IMR-90 (cell line): Measurements from ENCODE around the gene MUTYH. TPM values are rescaled to one million over a fixed set of nuclear protein-coding genes. Genes with fewer than 3 reads are reported as not detected.

Experiments
- ATAC-seq: fragments of 200-7000 bp; cut with Tn5 transposase; 2 replicates; pipeline ENCODE4 v1.9.1; 2020; ENCODE audit warnings: low read depth, mild to moderate bottlenecking, moderate library complexity
- BruUV-seq: library from RNA; stranded (reverse); fragments of 400-500 nt; replicated peaks from 2 replicates; lab custom pipeline; 2021; lab: Mats Ljungman, UMichigan
- CTCF ChIA-PET: fragments of 300-600 bp; formaldehyde crosslinking; extraction: SDS; loops from one replicate; lab custom pipeline; 2021; ENCODE audit warnings: antibody characterized with exemption; lab: Yijun Ruan, JAX
- POLR2A ChIA-PET: fragments of 300-600 bp; sonication (Branson Sonifier 250); formaldehyde crosslinking; loops from one replicate; lab custom pipeline; 2022; ENCODE audit warnings: antibody characterized with exemption; ENCODE audit not compliant: unreplicated experiment; lab: Charles Lee
- DNase-seq: peaks from one replicate; pipeline ENCODE4 v3.0.0; 2013
- H2AFZ ChIP-seq: replicated peaks from 2 replicates; pipeline ENCODE3; 2013; ENCODE audit warnings: low read length, mild to moderate bottlenecking; ENCODE audit not compliant: poor library complexity
- H2AK5ac ChIP-seq: 2 replicates; pipeline ENCODE4 v1.6.1; 2013; ENCODE audit warnings: low read depth, low read length, inconsistent platforms
- H2AK9ac ChIP-seq: replicated peaks from 2 replicates; pipeline ENCODE3; 2013; ENCODE audit warnings: mild to moderate bottlenecking, low read depth, low read length, moderate library complexity; ENCODE audit not compliant: poor library complexity
- H2BK120ac ChIP-seq: 2 replicates; pipeline ENCODE4 v1.6.1; 2013; ENCODE audit warnings: low read depth, low read length, inconsistent platforms
- H2BK15ac ChIP-seq: 3 replicates; pipeline ENCODE4 v1.6.1; 2013; ENCODE audit warnings: low read depth, low read length, inconsistent platforms
- H2BK20ac ChIP-seq: 2 replicates; pipeline ENCODE4 v1.6.1; 2013; ENCODE audit warnings: low read depth, mild to moderate bottlenecking, inconsistent platforms, low read length, moderate library complexity
- H2BK5ac ChIP-seq: 2 replicates; pipeline ENCODE4 v1.6.1; 2013; ENCODE audit warnings: mild to moderate bottlenecking, low read depth, low read length, inconsistent platforms; ENCODE audit not compliant: poor library complexity, severe bottlenecking
- H3K14ac ChIP-seq: replicated peaks from 2 replicates; pipeline ENCODE4 v1.6.1; 2013; ENCODE audit warnings: low read depth, low read length, inconsistent platforms
- H3K18ac ChIP-seq: 2 replicates; pipeline ENCODE4 v1.6.1; 2013; ENCODE audit warnings: low read depth, low read length, control low read depth
- H3K23ac ChIP-seq: 2 replicates; pipeline ENCODE4 v1.6.1; 2013; ENCODE audit warnings: low read depth, low read length, inconsistent platforms
- H3K27ac ChIP-seq: 2 replicates; pipeline ENCODE4 v1.5.1; 2013; ENCODE audit warnings: mild to moderate bottlenecking, control low read depth, low read length; ENCODE audit not compliant: insufficient read depth
- H3K27me3 ChIP-seq: 2 replicates; pipeline ENCODE4 v1.6.1; 2013; ENCODE audit warnings: low read length; ENCODE audit not compliant: control insufficient read depth, insufficient read depth
- H3K36me3 ChIP-seq: 2 replicates; pipeline ENCODE4 v1.6.1; 2013; ENCODE audit warnings: low read length, mixed read lengths; ENCODE audit not compliant: control insufficient read depth, insufficient read depth
- H3K4ac ChIP-seq: 2 replicates; pipeline ENCODE4 v1.6.1; 2013; ENCODE audit warnings: low read depth, low read length, inconsistent platforms
- H3K4me1 ChIP-seq: 2 replicates; pipeline ENCODE4 v1.6.1; 2013; ENCODE audit warnings: low read length, mixed read lengths; ENCODE audit not compliant: control insufficient read depth, insufficient read depth
- H3K4me2 ChIP-seq: 2 replicates; pipeline ENCODE4 v1.6.1; 2013; ENCODE audit warnings: low read depth, mild to moderate bottlenecking, control low read depth, low read length, moderate library complexity
- H3K4me3 ChIP-seq: 2 replicates; pipeline ENCODE4 v1.5.1; 2013; ENCODE audit warnings: low read depth, mild to moderate bottlenecking, control low read depth, low read length, moderate library complexity; ENCODE audit not compliant: insufficient read depth
- H3K56ac ChIP-seq: 2 replicates; pipeline ENCODE4 v1.6.1; 2013; ENCODE audit warnings: low read length, inconsistent platforms; ENCODE audit not compliant: insufficient read depth; ENCODE audit errors: extremely low read depth
- H3K79me1 ChIP-seq, 2 experiments: 2 replicates each; pipeline ENCODE4 v1.6.1; 2013; ENCODE audit warnings: low read length in 2 of 2, inconsistent platforms in 1 of 2, low read depth in 1 of 2
- H3K9ac ChIP-seq: 2 replicates; pipeline ENCODE4 v1.6.1; 2013; ENCODE audit warnings: low read depth, low read length, control low read depth
- H3K9me1 ChIP-seq: 2 replicates; pipeline ENCODE4 v1.6.1; 2013; ENCODE audit warnings: low read length, inconsistent platforms; ENCODE audit not compliant: insufficient read depth
- H3K9me3 ChIP-seq: 2 replicates; pipeline ENCODE4 v1.6.1; 2013; ENCODE audit warnings: low read length; ENCODE audit not compliant: control insufficient read depth, insufficient read depth
- H4K20me1 ChIP-seq: 2 replicates; pipeline ENCODE4 v1.6.1; 2013; ENCODE audit warnings: low read length, inconsistent platforms; ENCODE audit not compliant: insufficient read depth
- H4K5ac ChIP-seq: 2 replicates; pipeline ENCODE4 v1.6.1; 2013; ENCODE audit warnings: mild to moderate bottlenecking, low read depth, low read length, control low read depth
- H4K8ac ChIP-seq, 2 experiments: 2 replicates each; pipeline ENCODE4 v1.6.1; 2013; ENCODE audit warnings: low read depth in 2 of 2, low read length in 2 of 2, control low read depth in 1 of 2, inconsistent platforms in 1 of 2
- H4K91ac ChIP-seq: 2 replicates; pipeline ENCODE4 v1.6.1; 2013; ENCODE audit warnings: low read depth, low read length, inconsistent platforms; ENCODE audit not compliant: insufficient read depth
- BHLHE40 ChIP-seq: fragments of 150-350 bp; IDR thresholded peaks from 2 replicates; pipeline ENCODE4 v1.6.1; 2016; ENCODE audit warnings: mild to moderate bottlenecking, low read depth, low read length
- CEBPB ChIP-seq: IDR thresholded peaks from 2 replicates; pipeline ENCODE4 v1.6.1; 2012; ENCODE audit warnings: low read depth, low read length, improper control_type of control experiment
- CHD1 ChIP-seq: IDR thresholded peaks from 2 replicates; pipeline ENCODE4 v1.6.1; 2012; ENCODE audit warnings: low read depth, low read length, improper control_type of control experiment
- FOS ChIP-seq: fragments of 150-350 bp; IDR thresholded peaks from 2 replicates; pipeline ENCODE4 v1.6.1; 2016; ENCODE audit warnings: low read depth, low read length
- MAFK ChIP-seq: IDR thresholded peaks from 2 replicates; pipeline ENCODE4 v1.6.1; 2012; ENCODE audit warnings: low read depth, low read length, improper control_type of control experiment
- MAZ ChIP-seq: IDR thresholded peaks from 2 replicates; pipeline ENCODE4 v1.6.1; 2012; ENCODE audit warnings: low read depth, mild to moderate bottlenecking, low read length, improper control_type of control experiment, moderate library complexity, borderline replicate concordance
- MXI1 ChIP-seq: IDR thresholded peaks from 2 replicates; pipeline ENCODE4 v1.6.1; 2012; ENCODE audit warnings: low read depth, mild to moderate bottlenecking, low read length, moderate library complexity, borderline replicate concordance
- NFE2L2 ChIP-seq: fragments of 150-350 bp; IDR thresholded peaks from 2 replicates; pipeline ENCODE4 v1.6.1; 2016; ENCODE audit warnings: low read depth, mild to moderate bottlenecking, low read length
- POLR2A ChIP-seq: IDR thresholded peaks from 2 replicates; pipeline ENCODE4 v1.6.1; 2012; ENCODE audit warnings: mild to moderate bottlenecking, low read depth, low read length
- RCOR1 ChIP-seq: IDR thresholded peaks from 2 replicates; pipeline ENCODE4 v1.6.1; 2012; ENCODE audit warnings: mild to moderate bottlenecking, low read length, improper control_type of control experiment; ENCODE audit not compliant: insufficient replicate concordance
- RFX5 ChIP-seq: IDR thresholded peaks from 2 replicates; pipeline ENCODE4 v1.8.0; 2012; ENCODE audit warnings: low read depth, mild to moderate bottlenecking, low read length, moderate library complexity
- SMC3 ChIP-seq: fragments of 150-350 bp; IDR thresholded peaks from 2 replicates; pipeline ENCODE4 v1.6.1; 2016; ENCODE audit warnings: low read depth, mild to moderate bottlenecking, antibody characterized with exemption, low read length, moderate library complexity
- WGBS, 2 experiments: methylation state at CpG; one replicate each; pipeline versions ENCODE4 v1.1.5 to v1.1.7; 2013; ENCODE audit warnings: missing lambda C conversion rate in 2 of 2; ENCODE audit not compliant: insufficient read length in 1 of 2; ENCODE audit errors: extremely low coverage in 2 of 2; 5-methylcytosine and 5-hydroxymethylcytosine counted together
- dilution Hi-C: fragments of 300-500 bp; cut with HindIII; formaldehyde crosslinking; loops from one replicate; pipeline ENCODE4 v1.14.3; 2018; ENCODE audit warnings: low sequenced_read_pairs; ENCODE audit not compliant: unreplicated experiment
- in situ Hi-C: fragments of 300-500 bp; cut with MboI; formaldehyde crosslinking; loops from 3 replicates; pipeline ENCODE4 v1.14.3; 2019; ENCODE audit warnings: low sequenced_read_pairs, inconsistent platforms, mixed read lengths
- intact Hi-C: fragments of 100-400 bp; cut with micrococcal nuclease; formaldehyde crosslinking; loops from 2 replicates; pipeline ENCODE4 v1.10.0; 2022
- polyA plus RNA-seq, 3 experiments: library from polyadenylated mRNA; depleted of rRNA; stranded (reverse); fragments of >200 nt; gene quantifications; 2 replicates each; pipeline ENCODE4 v1.2.3, GENCODE V29; 2012; ENCODE audit warnings: low replicate concordance in 1 of 3
- total RNA-seq: library from RNA; depleted of rRNA; stranded (reverse); fragments of >200 nt; gene quantifications from 2 replicates; pipeline ENCODE4 v1.2.3, GENCODE V29; 2012
- TF ChIP-seq, protein P1 (sequence below): fragments of 150-350 bp; IDR thresholded peaks from 2 replicates; pipeline ENCODE4 v1.6.1; 2017; ENCODE audit warnings: mild to moderate bottlenecking, antibody characterized with exemption, low read length, low read depth
- TF ChIP-seq, protein P2 (sequence below): conservative IDR thresholded peaks from 2 replicates; pipeline ENCODE4 v1.5.1; 2012; ENCODE audit warnings: mild to moderate bottlenecking, low read depth, low read length, improper control_type of control experiment
- TF ChIP-seq, protein P3 (sequence below): fragments of 150-350 bp; IDR thresholded peaks from 2 replicates; pipeline ENCODE4 v1.6.1; 2016; ENCODE audit warnings: low read depth, mild to moderate bottlenecking, low read length, moderate library complexity, borderline replicate concordance

MUTYH gene
- total and polyA plus RNA-seq, 2 of the 4 experiments (the other 2 are of a cell fraction): 9.1 to 14.6 TPM

DNA sequence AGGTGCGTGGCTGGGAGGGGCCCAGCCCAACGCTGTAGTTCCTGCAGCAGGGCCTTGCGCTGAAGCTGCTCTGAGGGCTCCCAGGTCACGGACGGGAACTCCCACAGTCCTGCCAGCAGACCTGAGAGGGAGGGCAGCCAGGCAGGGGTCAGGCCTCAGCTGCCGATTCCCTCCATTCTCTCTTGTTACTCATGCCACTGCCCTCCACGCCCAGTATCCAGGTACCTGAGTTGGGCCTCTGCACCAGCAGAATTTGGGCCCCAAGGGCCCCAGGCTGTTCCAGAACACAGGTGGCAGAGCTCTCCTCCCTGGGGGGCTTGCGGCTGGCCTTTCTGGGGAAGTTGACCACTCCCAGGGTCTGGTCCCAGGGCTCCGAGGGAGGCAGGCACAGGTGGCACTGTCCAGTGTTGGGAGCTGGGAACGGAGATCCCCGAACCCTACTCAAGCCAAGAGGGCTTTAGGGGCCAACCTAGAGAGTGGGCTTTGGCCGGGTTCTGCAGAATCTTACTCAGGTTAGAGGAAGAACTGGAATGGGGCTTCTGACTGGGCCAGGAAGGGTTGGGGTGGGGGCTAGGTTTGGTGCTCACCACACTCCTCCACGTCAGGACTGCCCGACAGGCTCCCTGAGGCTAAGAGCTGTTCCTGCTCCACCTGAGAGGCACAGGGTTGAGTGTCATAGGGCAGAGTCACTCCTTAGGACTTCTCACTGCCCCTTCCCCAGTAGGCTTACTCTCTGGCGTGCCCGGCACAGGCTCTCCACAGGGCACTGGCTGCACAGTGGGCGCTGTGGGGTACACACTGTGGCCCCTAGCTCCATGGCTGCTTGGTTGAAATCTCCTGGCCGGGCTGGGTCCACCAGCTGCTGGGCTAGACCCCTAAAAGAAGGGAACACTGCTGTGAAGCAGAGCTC is 8.5 kb downstream of the MUTYH start:
- Histone ChIP-seq H3K79me1 (peaks cover 0 to 3% of the 10 kb centered on the region in 2 experiments; a peak in 1 of 4 replicates), H4K8ac (no peak overlapping the region), H3K4me2 (no peak overlapping the region), H3K4me1 (no peaks in the 10 kb centered on the region), H2BK5ac (no peak overlapping the region), H4K20me1 (no peaks in the 10 kb centered on the region; the same call in 1 of the 2 replicates), H2AFZ (no peak overlapping the region), H2AK9ac (no peak overlapping the region), H2BK20ac (no peak overlapping the region), H3K27me3 (no peaks in the 10 kb centered on the region), H3K23ac (no peak overlapping the region), H2AK5ac (no peak overlapping the region), H3K9ac (no peak overlapping the region), H3K56ac (no peak overlapping the region), H3K4me3 (no peak overlapping the region), H4K5ac (no peak overlapping the region), H3K4ac (no peak overlapping the region), H3K27ac (no peak overlapping the region), H4K91ac (no peak overlapping the region), H3K9me1 (peaks cover 6% of the 10 kb centered on the region), H3K36me3 (peaks cover 17% of the 10 kb centered on the region), H3K9me3 (no peaks in the 10 kb centered on the region), H3K18ac (no peak overlapping the region), H3K14ac (no peak overlapping the region), H2BK15ac (no peak overlapping the region), H2BK120ac (no peak overlapping the region)
- ChIA-PET CTCF (no interaction called here), POLR2A (no interaction called here)
- no peak for DNase-seq
- no TSS peak for BruUV-seq
- in situ Hi-C loops (no loop called here), dilution Hi-C loops (no loop called here), intact Hi-C loops (no loop called here)
- 100% methylated on average over 2 of the region's 18 CpGs; no CpG with 5 or more reads in 1 of the 2 experiments for WGBS, 2 experiments
- no peak for ATAC-seq
- TF ChIP-seq RCOR1: no peak
- TF ChIP-seq, protein P1, sequence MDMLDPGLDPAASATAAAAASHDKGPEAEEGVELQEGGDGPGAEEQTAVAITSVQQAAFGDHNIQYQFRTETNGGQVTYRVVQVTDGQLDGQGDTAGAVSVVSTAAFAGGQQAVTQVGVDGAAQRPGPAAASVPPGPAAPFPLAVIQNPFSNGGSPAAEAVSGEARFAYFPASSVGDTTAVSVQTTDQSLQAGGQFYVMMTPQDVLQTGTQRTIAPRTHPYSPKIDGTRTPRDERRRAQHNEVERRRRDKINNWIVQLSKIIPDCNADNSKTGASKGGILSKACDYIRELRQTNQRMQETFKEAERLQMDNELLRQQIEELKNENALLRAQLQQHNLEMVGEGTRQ: no peak
- TF ChIP-seq RFX5: no peak
- TF ChIP-seq CEBPB: no peak
- TF ChIP-seq POLR2A: no peak
- TF ChIP-seq, protein P2, sequence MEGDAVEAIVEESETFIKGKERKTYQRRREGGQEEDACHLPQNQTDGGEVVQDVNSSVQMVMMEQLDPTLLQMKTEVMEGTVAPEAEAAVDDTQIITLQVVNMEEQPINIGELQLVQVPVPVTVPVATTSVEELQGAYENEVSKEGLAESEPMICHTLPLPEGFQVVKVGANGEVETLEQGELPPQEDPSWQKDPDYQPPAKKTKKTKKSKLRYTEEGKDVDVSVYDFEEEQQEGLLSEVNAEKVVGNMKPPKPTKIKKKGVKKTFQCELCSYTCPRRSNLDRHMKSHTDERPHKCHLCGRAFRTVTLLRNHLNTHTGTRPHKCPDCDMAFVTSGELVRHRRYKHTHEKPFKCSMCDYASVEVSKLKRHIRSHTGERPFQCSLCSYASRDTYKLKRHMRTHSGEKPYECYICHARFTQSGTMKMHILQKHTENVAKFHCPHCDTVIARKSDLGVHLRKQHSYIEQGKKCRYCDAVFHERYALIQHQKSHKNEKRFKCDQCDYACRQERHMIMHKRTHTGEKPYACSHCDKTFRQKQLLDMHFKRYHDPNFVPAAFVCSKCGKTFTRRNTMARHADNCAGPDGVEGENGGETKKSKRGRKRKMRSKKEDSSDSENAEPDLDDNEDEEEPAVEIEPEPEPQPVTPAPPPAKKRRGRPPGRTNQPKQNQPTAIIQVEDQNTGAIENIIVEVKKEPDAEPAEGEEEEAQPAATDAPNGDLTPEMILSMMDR: no peak
- no peak for TF ChIP-seq MXI1
- no peak for TF ChIP-seq CHD1
- no peak for TF ChIP-seq SMC3
- no peak for TF ChIP-seq NFE2L2
- TF ChIP-seq, protein P3, sequence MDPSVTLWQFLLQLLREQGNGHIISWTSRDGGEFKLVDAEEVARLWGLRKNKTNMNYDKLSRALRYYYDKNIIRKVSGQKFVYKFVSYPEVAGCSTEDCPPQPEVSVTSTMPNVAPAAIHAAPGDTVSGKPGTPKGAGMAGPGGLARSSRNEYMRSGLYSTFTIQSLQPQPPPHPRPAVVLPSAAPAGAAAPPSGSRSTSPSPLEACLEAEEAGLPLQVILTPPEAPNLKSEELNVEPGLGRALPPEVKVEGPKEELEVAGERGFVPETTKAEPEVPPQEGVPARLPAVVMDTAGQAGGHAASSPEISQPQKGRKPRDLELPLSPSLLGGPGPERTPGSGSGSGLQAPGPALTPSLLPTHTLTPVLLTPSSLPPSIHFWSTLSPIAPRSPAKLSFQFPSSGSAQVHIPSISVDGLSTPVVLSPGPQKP: no peak
- TF ChIP-seq MAZ: no peak
- no peak for TF ChIP-seq MAFK
- no peak for TF ChIP-seq BHLHE40
- TF ChIP-seq FOS: no peak
